Endothelial cell of umbilical vein (primary cell): Measurements from ENCODE around the gene CDC42. TPM values are rescaled to one million over a fixed set of nuclear protein-coding genes. Genes with fewer than 3 reads are reported as not detected.
"Not testable (repeated sequence)": the region's sequence is repeated elsewhere in the genome, so short reads cannot be mapped to it uniquely, and the experiment has no call there.

ENCODE experiments used
- BruUV-seq: library from RNA; stranded (reverse); fragments of 400-500 nt; replicated peaks from 2 replicates; lab custom pipeline; 2021; lab: Mats Ljungman, UMichigan
- CTCF ChIA-PET: fragments of 300-600, 350-600 bp; sonication (Branson Sonifier 250); formaldehyde crosslinking; loops from one replicate; lab custom pipeline; 2021; ENCODE audit warnings: antibody characterized with exemption, inconsistent platforms; lab: Charles Lee
- POLR2A ChIA-PET: fragments of 300-600, 350-600 bp; sonication (Branson Sonifier 250); formaldehyde crosslinking; loops from one replicate; lab custom pipeline; 2021; ENCODE audit warnings: antibody characterized with exemption, inconsistent platforms; lab: Charles Lee
- DNase-seq: peaks from one replicate; pipeline ENCODE4 v3.0.0-alpha.2; 2011; ENCODE audit warnings: low read depth, low spot score
- FAIRE-seq: peaks from 2 replicates; lab custom pipeline; 2011; peaks lifted over from hg19 to GRCh38; lab: Jason Lieb, UNC
- H2AFZ ChIP-seq: 2 replicates; pipeline ENCODE4 v1.6.0; 2012; ENCODE audit warnings: low read depth, low read length, control low read depth, inconsistent platforms
- H3K27ac ChIP-seq: 2 replicates; pipeline ENCODE4 v1.5.1; 2011; ENCODE audit warnings: low read depth, mild to moderate bottlenecking, control low read depth, low read length, moderate library complexity; ENCODE audit not compliant: insufficient read depth
- H3K27me3 ChIP-seq, 2 experiments: 2 replicates each; pipeline versions ENCODE4 v1.6.0 to v1.6.1; 2011; ENCODE audit warnings: low read length in 2 of 2, mixed read lengths in 1 of 2; ENCODE audit not compliant: control insufficient read depth in 2 of 2, insufficient read depth in 2 of 2
- H3K36me3 ChIP-seq, 2 experiments: 2 replicates in 1 of 2; 3 replicates in 1 of 2; pipeline ENCODE4 v1.5.1; 2011; ENCODE audit warnings: low read length in 2 of 2, mild to moderate bottlenecking in 1 of 2, moderate library complexity in 1 of 2; ENCODE audit not compliant: control insufficient read depth in 2 of 2, insufficient read depth in 2 of 2; ENCODE audit errors: extremely low read depth in 1 of 2
- H3K4me1 ChIP-seq: 3 replicates; pipeline ENCODE4 v1.5.1; 2011; ENCODE audit warnings: mild to moderate bottlenecking, low read length; ENCODE audit not compliant: control insufficient read depth, insufficient read depth; ENCODE audit errors: extremely low read depth
- H3K4me2 ChIP-seq: 2 replicates; pipeline ENCODE4 v1.6.1; 2011; ENCODE audit warnings: low read length, control low read depth, mixed read lengths; ENCODE audit not compliant: insufficient read depth
- H3K4me3 ChIP-seq, 3 experiments: fragments of 200-600 bp in 1 of 3; sonication (generic), shearing (Covaris generic) in 1 of 3; replicated peaks in 1 of 3; 2 replicates each; pipeline ENCODE4 v1.5.1; 2011 to 2016; ENCODE audit warnings: control low read depth in 3 of 3, low read length in 3 of 3, mild to moderate bottlenecking in 2 of 3, inconsistent platforms in 1 of 3, low read depth in 1 of 3, moderate library complexity in 1 of 3; ENCODE audit not compliant: insufficient read depth in 1 of 3
- H3K79me2 ChIP-seq: 2 replicates; pipeline ENCODE4 v1.6.0; 2012; ENCODE audit warnings: low read length, inconsistent platforms; ENCODE audit not compliant: control insufficient read depth, insufficient read depth
- H3K9ac ChIP-seq: replicated peaks from 2 replicates; pipeline ENCODE3; 2011; ENCODE audit warnings: low read length, control low read depth; ENCODE audit not compliant: insufficient read depth; ENCODE audit errors: extremely low read depth
- H3K9me1 ChIP-seq: replicated peaks from 3 replicates; pipeline ENCODE4 v1.6.0; 2011; ENCODE audit warnings: mild to moderate bottlenecking, low read length; ENCODE audit not compliant: control insufficient read depth, insufficient read depth; ENCODE audit errors: extremely low read depth
- H3K9me3 ChIP-seq: replicated peaks from 2 replicates; pipeline ENCODE4 v1.5.1; 2012; ENCODE audit warnings: low read length, inconsistent platforms; ENCODE audit not compliant: control insufficient read depth, insufficient read depth
- H4K20me1 ChIP-seq: replicated peaks from 2 replicates; pipeline ENCODE3; 2011; ENCODE audit warnings: mild to moderate bottlenecking, low read length; ENCODE audit not compliant: control insufficient read depth, insufficient read depth; ENCODE audit errors: extremely low read depth
- CTCF ChIP-seq, 2 donors: IDR thresholded peaks; 1 replicate in 1 of 2; 2 replicates in 1 of 2; pipeline ENCODE4 v1.5.1; 2011; ENCODE audit warnings: low read length in 2 of 2, mild to moderate bottlenecking in 2 of 2, moderate library complexity in 2 of 2, control low read depth in 1 of 2, inconsistent platforms in 1 of 2, low read depth in 1 of 2; ENCODE audit not compliant: insufficient read depth in 1 of 2; ENCODE audit errors: extremely low read depth in 1 of 2
- EZH2 ChIP-seq: IDR thresholded peaks from 2 replicates; pipeline ENCODE4 v1.6.1; 2012; ENCODE audit warnings: borderline replicate concordance, low read depth, mild to moderate bottlenecking, moderate library complexity, low read length, inconsistent platforms; ENCODE audit not compliant: severe bottlenecking
- POLR2AphosphoS5 ChIP-seq: IDR thresholded peaks from 2 replicates; pipeline ENCODE4 v1.6.1; 2012; ENCODE audit warnings: low read depth, mild to moderate bottlenecking, control low read depth, low read length, moderate library complexity; ENCODE audit not compliant: insufficient read depth
- dilution Hi-C: fragments of 300-500 bp; cut with MboI; formaldehyde crosslinking; loops from one replicate; pipeline ENCODE4 v1.15.0; 2019; ENCODE audit warnings: low sequenced_read_pairs; ENCODE audit not compliant: extremely low pct_ligation_motif_present
- intact Hi-C: fragments of 100-400 bp; cut with micrococcal nuclease; formaldehyde crosslinking; loops from one replicate; pipeline ENCODE4 v1.10.0; 2022
- polyA plus RNA-seq, 4 experiments: library from polyadenylated mRNA; depleted of rRNA in 3 of 4; stranded (reverse) in 3 of 4; unstranded in 1 of 4; fragments of >200 nt; gene quantifications; 2 replicates each; pipeline versions ENCODE4 v1.2.1 to v1.2.3, GENCODE V29; 2011 to 2012; ENCODE audit warnings: missing spikeins in 1 of 4
- total RNA-seq: library from RNA; stranded (reverse); gene quantifications from 2 replicates; pipeline ENCODE4 v1.2.3, GENCODE V29; 2021

Gene CDC42
- total and polyA plus RNA-seq, 2 donors (not counting 3 experiments of a cell fraction or from before 2014, with no cell fraction given) = 199 to 381 TPM

DNA sequence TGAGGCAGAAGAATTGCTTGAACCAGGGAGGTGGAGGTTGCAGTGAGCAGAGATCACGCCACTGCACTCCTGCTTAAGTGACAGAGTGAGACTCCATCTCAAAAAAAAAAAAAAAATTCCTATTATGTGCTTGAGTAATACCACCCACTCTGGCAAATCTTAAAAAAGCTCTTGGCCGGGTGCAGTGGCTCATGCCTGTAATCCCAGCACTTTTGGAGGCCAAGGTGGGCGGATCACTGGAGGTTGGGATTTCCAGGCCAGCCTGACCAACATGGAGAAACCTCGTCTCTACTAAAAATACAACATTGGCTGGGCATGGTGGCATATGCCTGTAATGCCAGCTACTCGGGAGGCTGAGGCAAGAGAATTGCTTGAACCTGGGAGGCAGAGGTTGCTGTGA lies 17.7 kb upstream of the CDC42 start:
- BruUV-seq, H4K20me1 ChIP-seq, dilution Hi-C loops, POLR2A ChIA-PET, H3K27me3 ChIP-seq, DNase-seq, H3K4me3 ChIP-seq, H2AFZ ChIP-seq, H3K79me2 ChIP-seq, H3K36me3 ChIP-seq, H3K27ac ChIP-seq, intact Hi-C loops, H3K9me3 ChIP-seq, H3K4me1 ChIP-seq, H3K4me2 ChIP-seq, FAIRE-seq, H3K9ac ChIP-seq, H3K9me1 ChIP-seq: not testable (repeated sequence)
- CTCF ChIA-PET = interaction anchor here (1.1 kb wide), 1 partner anchor 12 kb away, joined by 3 read pairs; no protein-coding TSS in a partner anchor

DNA sequence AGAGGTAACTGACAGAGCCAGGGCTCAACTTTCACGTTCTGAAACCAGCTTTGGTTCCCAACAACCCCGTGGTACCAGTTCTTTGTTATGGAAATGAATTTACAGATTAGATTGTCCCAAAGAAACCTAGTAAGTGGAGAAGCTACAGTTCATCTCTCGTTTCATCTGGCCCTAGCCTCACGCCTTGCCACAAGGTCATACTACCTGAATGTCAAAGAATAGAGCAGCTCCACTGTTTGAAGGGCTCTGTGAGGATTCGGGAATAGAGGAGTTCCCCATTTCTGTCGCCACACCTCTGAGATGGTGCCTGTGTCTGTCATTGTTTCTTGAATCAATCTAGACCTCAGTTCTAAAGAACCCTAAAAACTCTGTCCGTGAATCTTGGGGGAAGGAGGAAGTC lies 15.0 kb upstream of the CDC42 start:
- FAIRE-seq = no peak
- POLR2A ChIA-PET = no interaction called here
- H3K4me3 ChIP-seq = no peak overlapping the region

More for the DNA sequence above, 15.0 kb upstream of the CDC42 start:
- Histone ChIP-seq H3K9me3 (no peaks in the 10 kb centered on the region), H3K4me1 (peaks cover 14% of the 10 kb centered on the region), H3K9me1 (no peaks in the 10 kb centered on the region), H3K27me3 (no peaks in the 10 kb centered on the region), H2AFZ (no peak overlapping the region), H4K20me1 (no peaks in the 10 kb centered on the region), H3K27ac (no peak overlapping the region), H3K4me2 (no peak overlapping the region), H3K9ac (no peak overlapping the region), H3K36me3 (no peaks in the 10 kb centered on the region), H3K79me2 (no peaks in the 10 kb centered on the region)
- dilution Hi-C loops = no loop called here
- BruUV-seq = no TSS peak
- CTCF ChIA-PET = interaction anchor here (1.1 kb wide), 1 partner anchor 13 kb away, joined by 4 read pairs; no protein-coding TSS in a partner anchor
- intact Hi-C loops = no loop called here
- TF ChIP-seq CTCF (IDR thresholded peaks at IDR 0.05; ENCODE audit: extremely low read depth in 1 of 2, insufficient read depth in 1 of 2, low read depth in 1 of 2, low read length in 2 of 2) (no peak), EZH2 (no peak), POLR2AphosphoS5 (no peak)
- no peak for DNase-seq
